MM.1S (cell line): ENCODE results near the gene LIPI.

Source experiments
- CTCF ChIP-seq: fragments of 300-600 bp; sonication (generic); IDR thresholded peaks from 2 replicates; pipeline ENCODE4 v1.5.1; 2016; ENCODE audit warnings: antibody characterized with exemption, low read length, mixed read lengths
- EZH2 ChIP-seq: fragments of 300-600 bp; sonication (generic); optimal IDR thresholded peaks from 2 replicates; pipeline ENCODE3; 2017; ENCODE audit warnings: low read depth, mild to moderate bottlenecking, antibody characterized with exemption, low read length, mixed read lengths

DNA sequence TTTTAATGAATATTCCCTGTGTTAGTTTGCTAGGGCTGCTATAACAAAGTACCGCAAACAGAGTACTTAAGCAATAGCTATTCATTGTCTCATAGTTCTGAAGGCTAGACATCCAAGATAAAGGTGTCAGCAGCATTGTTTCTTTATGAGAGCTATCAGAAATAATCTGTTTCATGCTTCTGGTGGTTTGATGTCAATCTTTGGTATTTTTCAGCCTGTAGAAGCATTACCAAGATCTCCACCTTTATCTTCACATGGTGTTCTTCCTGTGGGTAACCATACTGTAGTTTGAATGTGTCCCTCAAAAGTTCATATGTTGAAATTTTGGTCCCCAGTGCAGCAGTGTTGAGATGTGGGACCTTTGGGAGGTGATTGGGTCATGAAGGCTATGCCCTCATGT is 12.6 kb upstream of the LIPI start:
- TF ChIP-seq CTCF (no peak), EZH2 (no peak)
